Esophagus (tissue), 2 donors: Measurements from ENCODE around the gene GSTM3. TPM values are rescaled to one million over a fixed set of nuclear protein-coding genes. Genes with fewer than 3 reads are reported as not detected.

Source experiments
- H3K27ac ChIP-seq, 2 donors: one replicate each; pipeline ENCODE4 v1.5.1; 2013; ENCODE audit warnings: low read depth in 2 of 2, mild to moderate bottlenecking in 2 of 2, inconsistent platforms in 1 of 2, low read length in 1 of 2, moderate library complexity in 1 of 2
- H3K27me3 ChIP-seq, 2 donors: one replicate each; pipeline ENCODE4 v1.6.1; 2013; ENCODE audit warnings: low read length in 2 of 2, control low read depth in 1 of 2, mild to moderate bottlenecking in 1 of 2; ENCODE audit not compliant: insufficient read depth in 2 of 2, control insufficient read depth in 1 of 2
- H3K36me3 ChIP-seq, 2 donors: one replicate each; pipeline ENCODE4 v1.6.1; 2013; ENCODE audit warnings: low read length in 1 of 2; ENCODE audit not compliant: control insufficient read depth in 2 of 2, insufficient read depth in 2 of 2
- H3K4me1 ChIP-seq, 2 donors: one replicate each; pipeline ENCODE4 v1.6.1; 2013; ENCODE audit warnings: low read length in 1 of 2; ENCODE audit not compliant: control insufficient read depth in 2 of 2, insufficient read depth in 2 of 2
- H3K4me3 ChIP-seq, 2 donors: one replicate each; pipeline ENCODE4 v1.5.1; 2013; ENCODE audit warnings: low read length in 2 of 2, mild to moderate bottlenecking in 2 of 2, low read depth in 1 of 2, moderate library complexity in 1 of 2
- H3K9me3 ChIP-seq, 2 donors: one replicate each; pipeline ENCODE4 v1.6.1; 2013; ENCODE audit warnings: mild to moderate bottlenecking in 2 of 2, low read depth in 1 of 2, low read length in 1 of 2, moderate library complexity in 1 of 2; ENCODE audit not compliant: control insufficient read depth in 2 of 2, insufficient read depth in 1 of 2
- WGBS, 2 donors: extraction: QIAGEN DNeasy Blood & Tissue Kit; methylation state at CpG; one replicate each; pipeline ENCODE4 v1.1.7; 2013; 5-methylcytosine and 5-hydroxymethylcytosine counted together
- polyA plus RNA-seq, 2 donors: library from polyadenylated mRNA; stranded (reverse); fragments of 200-250 nt; gene quantifications; one replicate each; pipeline ENCODE4 v1.2.3, GENCODE V29; 2013
- donor health status: healthy with polysubstance abuse.
- donor health status: Bipolar disorder and iron deficiency.

Gene GSTM3
- polyA plus RNA-seq, 2 donors: 77.5 to 106 TPM

DNA sequence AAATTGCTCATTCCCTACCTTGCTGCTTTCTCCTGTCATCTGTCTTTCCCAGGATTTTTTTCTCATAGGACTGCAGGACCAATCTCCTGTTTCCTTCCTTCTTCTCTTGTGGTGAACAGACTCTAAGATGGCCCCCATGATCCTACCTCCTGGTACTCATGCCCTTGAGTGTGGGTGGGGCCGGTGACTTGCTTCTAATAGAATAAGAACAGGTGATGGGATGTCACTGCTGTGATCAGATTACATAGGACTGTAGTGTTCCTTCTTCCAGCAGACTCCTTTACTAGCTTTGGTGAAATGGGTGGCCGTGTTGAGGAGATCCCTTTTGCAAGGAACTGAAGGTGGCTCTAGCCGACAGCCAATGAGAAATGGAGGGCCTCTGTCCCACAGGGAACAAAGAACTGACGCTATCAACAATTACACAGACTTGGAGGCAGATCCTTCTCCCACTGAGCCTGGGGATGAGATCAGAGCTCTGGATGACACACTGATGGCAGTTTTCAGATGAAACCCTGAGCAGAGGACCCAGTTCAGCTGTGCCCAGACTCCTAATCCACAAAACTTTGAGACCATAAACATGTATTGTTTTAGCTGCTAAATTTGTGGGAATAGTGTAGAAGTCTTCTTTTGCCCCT lies 7.5 kb downstream of the GSTM3 start:
- 87 to 91% methylated on average over 4 of the region's 4 CpGs for WGBS, 2 donors
- no peak overlapping the region for H3K27ac ChIP-seq
- no peak overlapping the region for H3K4me3 ChIP-seq
- no peaks in the 10 kb centered on the region for H3K27me3 ChIP-seq
- no peaks in the 10 kb centered on the region for H3K4me1 ChIP-seq
- peaks cover 0 to 11% of the 10 kb centered on the region in 2 donors for H3K36me3 ChIP-seq
- H3K9me3 ChIP-seq: no peaks in the 10 kb centered on the region

DNA sequence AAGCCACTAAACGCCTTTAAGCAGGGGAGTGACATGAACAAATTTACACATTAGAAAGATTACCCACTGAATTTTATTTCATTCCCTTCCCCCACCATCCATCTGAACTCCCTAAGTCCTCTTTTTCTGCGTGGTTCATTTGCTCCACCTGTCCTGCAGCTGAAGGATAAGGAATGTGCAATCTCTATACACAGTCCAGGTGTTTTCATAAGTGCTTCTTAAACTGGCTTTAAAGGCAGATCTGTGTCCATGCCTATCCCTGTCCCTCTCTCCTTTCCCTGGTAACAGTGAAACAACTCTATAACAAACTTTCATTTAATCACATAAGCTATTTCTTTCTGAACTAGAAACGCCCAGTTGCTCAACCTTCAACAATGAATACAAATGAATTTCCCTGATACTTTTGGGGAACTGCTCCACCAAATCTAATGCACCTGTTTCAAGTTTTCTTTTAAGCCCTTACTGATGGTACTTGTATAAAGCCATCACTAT lies 8.4 kb downstream of the GSTM3 start:
- H3K27ac ChIP-seq: no peak overlapping the region

DNA sequence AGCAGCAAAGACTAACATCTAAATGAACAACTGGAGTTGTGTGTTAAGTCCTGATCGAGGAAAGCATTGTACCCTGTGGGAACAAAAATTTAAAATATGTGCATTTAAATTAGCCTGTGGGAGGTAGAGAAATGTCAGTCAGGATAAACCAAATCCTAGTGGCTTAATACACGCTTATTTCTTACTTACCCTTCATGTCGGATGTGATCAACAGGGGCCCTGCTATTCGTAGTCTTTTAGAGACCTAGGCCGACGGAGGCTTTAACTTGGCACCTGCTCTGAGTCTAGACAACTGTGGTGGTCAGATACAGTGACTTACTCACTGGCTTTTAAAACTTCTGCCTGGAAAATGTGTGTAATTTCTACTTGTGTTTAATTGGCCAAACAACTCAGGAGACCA lies 10.2 kb downstream of the GSTM3 start:
- H3K27ac ChIP-seq: no peak overlapping the region
- WGBS, 2 donors: 72 to 82% methylated on average over 6 of the region's 6 CpGs
- H3K4me1 ChIP-seq: no peaks in the 10 kb centered on the region
- H3K9me3 ChIP-seq: no peaks in the 10 kb centered on the region
- no peak overlapping the region for H3K4me3 ChIP-seq
- H3K27me3 ChIP-seq: no peaks in the 10 kb centered on the region
- no peaks in the 10 kb centered on the region for H3K36me3 ChIP-seq

More for the DNA sequence above, 8.4 kb downstream of the GSTM3 start:
- Histone ChIP-seq H3K27me3 (no peaks in the 10 kb centered on the region), H3K4me3 (no peak overlapping the region), H3K36me3 (peaks cover 0 to 8% of the 10 kb centered on the region in 2 donors), H3K9me3 (no peaks in the 10 kb centered on the region), H3K4me1 (no peaks in the 10 kb centered on the region)
- 40 to 51% methylated on average over 3 of the region's 3 CpGs for WGBS, 2 donors

DNA sequence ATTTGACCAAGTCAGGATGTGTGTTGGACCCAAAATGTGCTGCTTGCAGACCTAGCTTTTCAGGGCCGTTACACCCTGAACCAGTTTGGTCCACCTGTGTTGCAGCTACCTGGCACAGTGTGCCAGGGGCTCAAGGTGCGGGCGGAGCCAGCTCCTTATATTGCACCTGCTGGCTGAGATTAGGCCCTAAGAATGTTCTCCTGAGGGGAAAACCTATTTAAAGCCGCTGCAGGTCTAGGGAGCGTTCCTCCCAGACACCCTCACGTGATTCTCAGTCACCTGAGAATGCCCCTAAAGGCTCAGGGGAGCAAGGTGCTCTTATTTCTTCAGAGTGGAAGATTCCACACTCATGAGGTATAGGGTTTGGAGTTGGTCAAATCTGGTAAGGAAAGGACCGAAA lies 12.0 kb downstream of the GSTM3 start:
- Histone ChIP-seq H3K36me3 (no peaks in the 10 kb centered on the region), H3K4me1 (no peaks in the 10 kb centered on the region), H3K27ac (no peak overlapping the region), H3K4me3 (no peak overlapping the region), H3K9me3 (no peaks in the 10 kb centered on the region), H3K27me3 (no peaks in the 10 kb centered on the region)
- 56 to 73% methylated on average over 7 of the region's 7 CpGs for WGBS, 2 donors

DNA sequence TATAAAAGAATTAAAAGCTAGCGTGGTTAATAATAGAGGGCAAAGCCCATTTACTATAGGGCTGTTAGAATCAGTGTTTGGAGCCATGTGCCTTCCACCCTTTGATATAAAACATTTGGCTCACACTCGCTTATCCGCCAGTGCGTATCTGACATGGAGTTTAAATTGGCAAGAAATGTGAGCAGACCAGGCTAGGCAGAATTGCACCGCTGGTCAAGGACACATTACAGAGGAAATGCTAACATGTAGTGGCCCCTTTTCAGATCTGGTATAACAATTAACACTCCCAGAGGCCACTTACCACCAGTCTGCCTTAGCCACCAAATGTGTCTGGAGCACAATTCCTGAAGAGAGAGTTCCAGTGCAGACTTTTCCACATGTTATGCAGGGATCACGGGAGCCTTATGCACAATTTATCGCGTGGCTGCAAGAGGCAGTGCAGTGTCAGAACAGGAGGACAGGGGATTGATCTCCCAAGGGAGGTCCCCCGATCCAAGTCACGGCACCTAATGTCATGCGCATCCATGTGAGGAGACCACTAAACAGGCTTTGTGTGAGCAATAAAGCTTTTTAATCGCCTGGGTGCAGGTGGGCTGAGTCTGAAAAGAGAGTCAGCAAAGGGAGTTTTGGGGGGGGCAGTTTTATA lies 14.0 kb downstream of the GSTM3 start:
- no peaks in the 10 kb centered on the region for H3K36me3 ChIP-seq
- no peak overlapping the region for H3K4me3 ChIP-seq
- no peaks in the 10 kb centered on the region for H3K27me3 ChIP-seq
- H3K4me1 ChIP-seq: no peaks in the 10 kb centered on the region
- H3K27ac ChIP-seq: no peak overlapping the region
- H3K9me3 ChIP-seq: no peaks in the 10 kb centered on the region
- WGBS, 2 donors: 87 to 91% methylated on average over 12 of the region's 12 CpGs

DNA sequence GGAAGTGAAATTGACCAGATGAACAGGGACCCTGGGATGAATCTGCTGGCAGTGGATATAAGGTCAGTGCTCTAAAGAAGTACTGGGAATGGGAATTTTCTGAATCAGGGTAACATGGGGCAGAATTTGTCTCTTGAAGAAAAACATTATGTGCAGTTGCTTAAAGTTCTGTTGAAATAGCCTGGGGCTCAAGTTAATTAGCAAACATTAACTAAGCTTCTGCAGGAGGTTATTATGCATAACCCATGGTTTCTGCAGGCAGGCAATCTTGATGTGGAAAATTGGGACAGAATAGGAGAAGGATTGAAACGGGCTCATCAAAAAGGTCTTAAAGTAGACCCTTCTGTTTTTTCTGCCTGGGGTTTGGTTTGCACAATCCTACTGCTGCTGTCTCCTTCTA lies 14.8 kb downstream of the GSTM3 start:
- Histone ChIP-seq H3K27me3 (no peaks in the 10 kb centered on the region), H3K9me3 (no peaks in the 10 kb centered on the region), H3K4me1 (no peaks in the 10 kb centered on the region), H3K4me3 (no peak overlapping the region), H3K36me3 (no peaks in the 10 kb centered on the region), H3K27ac (no peak overlapping the region)
- 55 to 90% methylated on average over 1 of the region's 1 CpG for WGBS, 2 donors

DNA sequence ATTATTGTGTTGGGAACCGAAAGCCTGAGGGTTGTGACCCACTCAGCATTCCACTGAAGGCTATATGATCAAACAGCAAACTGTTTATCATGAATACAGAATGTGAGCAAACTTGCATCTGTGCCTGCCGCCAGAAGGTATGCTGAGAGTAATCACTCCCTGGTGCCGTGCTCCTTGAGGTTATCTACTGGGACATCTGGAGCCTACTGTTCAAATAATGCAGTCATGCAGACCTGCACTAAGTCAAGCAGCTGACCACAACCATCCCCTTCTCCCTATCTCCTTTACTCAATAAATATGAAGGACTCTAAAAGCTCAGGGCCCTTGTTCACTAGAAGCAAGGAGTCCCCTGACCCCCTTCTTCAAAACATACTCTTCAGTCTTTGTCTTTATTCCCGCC lies 15.3 kb downstream of the GSTM3 start:
- Histone ChIP-seq H3K4me1 (no peaks in the 10 kb centered on the region), H3K4me3 (no peak overlapping the region), H3K36me3 (no peaks in the 10 kb centered on the region), H3K27ac (no peak overlapping the region), H3K27me3 (no peaks in the 10 kb centered on the region), H3K9me3 (no peaks in the 10 kb centered on the region)
- WGBS, 2 donors: 83 to 88% methylated on average over 4 of the region's 4 CpGs

DNA sequence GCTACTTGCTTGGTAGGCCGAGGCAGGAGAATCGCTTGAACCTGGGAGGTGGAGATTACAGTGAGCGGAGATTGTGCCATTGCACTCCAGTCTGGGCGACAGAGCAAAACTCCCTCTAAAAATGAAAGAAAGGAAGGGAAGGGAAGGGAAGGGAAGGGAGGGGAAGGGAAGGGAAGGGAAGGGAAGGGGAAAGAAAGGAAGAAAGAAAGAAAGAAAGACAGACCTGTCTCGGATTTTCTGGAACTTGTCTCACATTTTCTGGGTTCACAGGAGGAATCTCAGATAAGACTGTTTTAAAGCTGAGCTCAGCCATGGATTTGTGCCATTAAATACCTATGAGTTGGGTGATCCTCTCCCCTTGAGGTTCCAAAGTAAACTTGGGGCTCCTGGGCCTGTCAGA lies 15.9 kb downstream of the GSTM3 start:
- Histone ChIP-seq H3K36me3 (no peaks in the 10 kb centered on the region), H3K9me3 (no peaks in the 10 kb centered on the region), H3K4me3 (no peak overlapping the region), H3K4me1 (no peaks in the 10 kb centered on the region), H3K27ac (no peak overlapping the region), H3K27me3 (no peaks in the 10 kb centered on the region)
- 75 to 80% methylated on average over 4 to 5 of the region's 5 CpGs for whole genome bisulfite sequencing, 2 donors

DNA sequence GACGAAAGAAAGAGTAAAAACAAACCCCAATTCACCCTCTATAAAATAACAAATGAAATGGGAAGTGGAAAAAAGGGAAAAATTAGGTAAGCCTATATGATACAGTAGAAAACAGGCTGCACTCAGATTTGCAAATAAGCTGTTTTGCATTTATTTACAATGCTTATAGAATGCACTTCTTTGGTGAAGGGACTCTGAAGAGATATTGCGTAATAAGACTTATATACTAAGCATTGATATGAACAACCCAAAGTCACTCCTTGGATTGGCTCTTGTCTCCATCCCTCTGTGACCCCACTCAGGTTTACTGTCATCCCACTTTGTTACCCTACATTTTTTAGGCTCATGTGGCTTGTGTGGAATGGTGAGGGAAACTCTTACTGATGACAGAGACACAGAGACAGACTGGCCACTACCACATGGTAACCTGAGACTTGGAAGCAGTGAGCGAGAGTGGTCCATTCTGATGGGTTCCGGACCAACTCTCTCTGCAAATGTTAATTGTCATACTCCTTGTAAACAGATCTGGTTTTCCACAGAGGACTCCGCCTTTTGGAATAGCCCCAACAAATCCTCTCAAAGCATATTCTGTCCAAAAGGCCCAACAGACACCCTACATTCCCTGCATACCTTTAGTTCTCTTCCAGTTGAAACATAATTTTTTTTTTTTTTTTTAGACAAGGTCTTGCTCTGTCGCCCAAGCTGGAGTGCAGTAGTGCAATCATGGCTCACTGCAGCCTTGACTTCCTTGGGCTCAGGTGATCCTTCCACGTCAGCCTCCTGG lies 17.7 kb downstream of the GSTM3 start:
- H3K4me3 ChIP-seq: no peak overlapping the region
- no peaks in the 10 kb centered on the region for H3K27me3 ChIP-seq
- H3K4me1 ChIP-seq: no peaks in the 10 kb centered on the region
- WGBS, 2 donors: 67 to 87% methylated on average over 7 of the region's 7 CpGs
- H3K27ac ChIP-seq: no peak overlapping the region
- H3K36me3 ChIP-seq: no peaks in the 10 kb centered on the region
- no peaks in the 10 kb centered on the region for H3K9me3 ChIP-seq
